ENCODE measurements around the gene RAP1GAP.

RAP1GAP gene

GRCh38 chr1:21608798-21609197 lies 60.4 kb downstream of the RAP1GAP start:
- no peak for DNase-seq (ENCODE audit: low read depth)

DNA sequence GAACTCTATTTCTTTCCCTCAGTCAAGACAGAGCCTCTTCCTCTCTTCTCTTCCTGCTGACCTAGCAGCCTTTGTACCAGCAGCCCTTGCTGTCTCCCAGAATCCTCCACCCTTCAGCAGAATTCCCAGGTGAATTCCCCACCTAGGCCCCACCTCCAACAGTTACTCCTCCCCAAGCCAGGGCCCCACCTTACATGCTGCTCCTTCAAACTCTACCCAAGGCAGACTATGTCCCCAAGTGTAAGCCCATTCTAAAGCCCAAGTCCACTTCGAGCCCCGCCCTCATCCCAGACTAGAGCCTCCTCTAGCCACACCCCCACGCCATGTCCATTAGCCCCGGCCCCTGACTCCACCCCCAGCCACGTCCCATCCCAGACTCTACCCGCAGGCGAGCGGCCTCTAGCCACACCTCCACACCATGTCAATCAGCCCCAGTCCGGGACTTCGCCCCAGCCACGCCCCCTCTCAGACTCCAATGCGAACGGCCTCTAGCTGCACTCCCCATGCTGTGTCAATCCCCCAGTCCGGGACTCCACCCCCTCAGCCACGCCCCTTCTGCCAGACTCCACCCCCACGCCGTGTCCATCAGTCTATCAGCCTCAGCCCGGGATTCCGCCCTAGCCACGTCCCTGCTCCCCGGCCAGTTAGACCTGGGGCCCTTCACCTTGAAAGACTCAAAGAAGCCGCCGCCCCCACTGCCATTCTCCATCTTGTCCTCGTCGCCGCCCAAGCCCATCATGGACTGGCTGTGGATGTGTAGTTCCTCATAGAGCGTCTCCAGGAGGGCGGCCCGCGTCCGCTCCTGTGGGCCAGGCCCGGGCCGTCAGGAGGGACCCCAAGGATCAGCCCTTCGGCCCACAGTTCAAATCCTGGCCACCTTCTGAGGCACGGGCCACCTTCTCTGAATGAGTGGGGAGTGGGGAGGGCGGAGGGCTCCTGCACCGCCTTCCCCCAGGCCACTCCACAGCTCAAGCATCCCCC lies 61.3 kb downstream of the RAP1GAP start:
- DNase-seq (ENCODE audit: low read depth): no peak

DNA sequence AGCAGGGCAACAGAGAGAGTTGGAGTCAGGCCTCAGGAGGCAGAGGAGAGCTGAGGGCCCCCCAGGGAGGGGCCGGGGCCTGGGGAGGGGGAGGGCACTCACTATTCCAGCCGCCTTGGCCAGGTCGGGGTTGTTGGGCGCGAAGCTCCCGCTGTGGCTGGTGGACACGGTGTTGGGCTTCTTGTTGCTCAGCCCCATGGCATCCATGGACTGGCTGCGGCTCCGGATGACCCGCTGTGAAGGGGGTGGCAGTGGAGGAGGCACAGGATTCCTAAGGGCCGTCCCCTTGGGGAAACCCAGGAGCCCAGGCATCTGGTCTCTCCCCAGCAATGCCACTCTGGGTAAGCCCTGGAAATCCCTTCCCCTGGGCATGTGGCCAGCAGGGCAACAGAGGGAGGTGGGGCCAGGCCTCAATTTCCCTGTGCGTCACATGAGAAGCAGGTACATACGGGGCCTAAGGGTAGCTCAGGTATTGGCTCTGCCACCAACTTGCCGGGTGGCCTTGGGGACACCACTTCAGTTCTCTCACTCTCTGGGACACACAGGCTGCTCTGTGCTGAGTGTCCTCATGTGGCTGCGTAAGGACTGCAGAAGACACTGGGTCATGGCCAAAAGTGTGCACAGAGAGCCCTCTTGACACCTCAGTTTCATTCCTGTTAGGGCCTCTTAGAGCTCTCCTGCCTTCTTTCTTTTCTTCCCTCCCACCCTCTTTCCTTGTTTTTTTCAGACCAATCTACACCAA lies 63.0 kb downstream of the RAP1GAP start:
- DNase-seq (ENCODE audit: low read depth): no peak

GRCh38 chr1:21605012-21605715 lies 64.0 kb downstream of the RAP1GAP start:
- no peak for DNase-seq (ENCODE audit: low read depth)

GRCh38 chr1:21604208-21604957 lies 64.8 kb downstream of the RAP1GAP start:
- no peak for DNase-seq (ENCODE audit: low read depth)

DNA sequence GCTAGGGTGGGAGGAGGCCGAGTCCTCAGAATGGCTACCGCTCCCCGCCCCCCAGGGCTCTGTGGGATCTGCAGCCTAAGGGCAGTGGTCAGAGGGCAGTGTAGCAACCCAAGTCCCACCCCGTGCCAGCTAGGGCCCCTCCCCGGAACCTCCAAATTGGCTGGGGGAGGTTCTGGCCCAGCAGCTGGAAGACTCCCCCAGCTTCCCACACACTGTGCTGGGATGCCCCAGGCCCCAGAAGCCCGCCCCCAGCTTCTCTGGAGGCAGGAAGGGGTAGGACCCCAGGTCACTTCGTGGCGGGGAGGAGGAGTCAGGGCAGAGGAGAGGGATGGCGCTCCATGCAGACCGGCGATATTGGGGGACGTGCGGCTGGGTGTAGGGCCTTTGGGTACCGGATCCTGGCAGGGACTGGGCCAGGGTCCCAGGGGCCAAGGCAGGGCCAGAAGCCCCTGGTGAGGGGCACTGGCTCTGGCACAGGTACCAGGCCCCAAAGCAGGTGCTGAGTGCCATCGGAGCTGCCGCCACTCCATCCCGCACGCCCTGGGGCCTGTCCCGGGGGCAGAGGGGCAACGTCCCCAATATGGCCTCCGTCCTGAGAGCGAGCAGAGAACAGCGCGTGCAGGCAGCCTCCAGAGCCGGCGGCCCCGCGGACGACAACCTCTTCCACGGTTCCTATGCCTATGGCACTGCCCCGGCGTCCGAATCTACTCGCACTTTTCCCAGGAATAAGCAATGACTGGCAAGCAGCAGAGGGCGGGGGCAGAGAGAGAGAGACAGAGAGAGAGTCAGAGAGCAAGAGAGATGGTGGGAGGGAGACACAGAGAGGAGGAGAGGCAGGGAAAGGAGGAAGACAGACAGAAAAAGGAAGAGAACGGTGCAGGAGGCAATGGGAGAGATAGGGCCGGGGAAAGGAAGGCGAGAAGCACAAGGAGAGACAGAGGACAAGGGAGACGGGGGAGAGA lies 65.7 kb downstream of the RAP1GAP start:
- DNase-seq (ENCODE audit: low read depth): no peak

DNA sequence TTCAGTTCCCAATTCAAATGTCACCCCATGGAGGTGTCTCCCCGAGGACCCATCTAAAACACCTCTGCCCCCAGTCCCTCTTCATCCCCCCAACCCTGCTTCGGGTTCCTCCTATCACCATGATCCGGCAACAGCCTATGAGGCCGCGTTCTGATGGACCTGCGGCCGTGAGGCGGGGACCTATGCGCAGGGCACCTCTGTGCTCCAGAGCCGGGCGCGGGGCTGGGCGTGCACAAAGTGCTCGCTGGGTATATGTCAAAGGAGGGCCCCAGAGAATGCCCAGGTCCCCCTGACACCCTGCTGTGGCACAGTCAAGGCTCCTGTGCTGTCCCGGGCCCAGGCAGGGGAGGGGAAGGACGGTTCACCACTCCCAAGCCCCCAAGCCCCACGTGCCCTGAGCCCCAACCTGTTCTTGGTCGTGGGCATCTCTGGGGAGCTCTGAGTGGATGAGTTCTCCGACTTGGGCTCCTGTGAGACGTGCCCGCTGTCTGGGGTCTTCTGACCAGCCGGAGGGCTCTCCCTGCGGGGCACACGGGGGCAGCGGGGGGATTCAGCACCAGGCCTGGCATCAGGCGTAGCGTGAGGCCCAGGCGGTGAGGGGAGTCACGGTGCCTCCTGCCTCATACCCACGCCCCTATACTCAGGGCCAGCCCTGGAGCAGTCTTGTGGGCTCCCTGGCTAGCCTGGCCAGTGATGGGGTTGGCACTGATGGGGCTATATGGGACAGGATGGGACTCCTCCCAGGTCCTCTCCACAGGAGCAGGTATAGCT lies 67.7 kb downstream of the RAP1GAP start:
- no peak for DNase-seq (ENCODE audit: low read depth)

GRCh38 chr1:21599402-21599801 lies 69.8 kb downstream of the RAP1GAP start:
- no peak for DNase-seq (ENCODE audit: low read depth)

- DNase-seq (ENCODE audit: low read depth): no peak
Observed at GRCh38 chr1:21598904-21599303, 70.3 kb downstream of the RAP1GAP start.

- DNase-seq (ENCODE audit: low read depth): no peak
Observed at GRCh38 chr1:21598417-21598816, 70.7 kb downstream of the RAP1GAP start.

GRCh38 chr1:21597753-21598152 lies 71.4 kb downstream of the RAP1GAP start:
- no peak for DNase-seq (ENCODE audit: low read depth)

DNA sequence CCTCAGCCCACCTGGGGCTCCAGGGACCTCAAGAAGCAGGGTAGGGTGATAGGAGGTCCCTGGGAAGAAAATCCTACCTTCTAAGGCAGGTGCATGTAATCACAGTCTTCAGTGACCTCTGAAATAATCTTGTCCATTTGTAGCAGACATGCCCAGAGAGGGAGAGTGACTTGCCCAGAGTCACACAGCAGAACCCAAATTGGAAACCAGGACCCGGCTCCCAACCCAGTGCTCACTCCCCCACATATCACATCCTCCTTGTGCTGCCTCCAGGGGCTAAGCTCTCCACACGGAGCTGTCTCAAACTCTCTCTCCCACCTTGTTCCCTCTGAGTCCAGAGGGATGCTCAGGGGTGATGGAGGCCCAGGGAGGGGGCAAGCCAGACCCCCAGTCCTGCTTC lies 72.5 kb downstream of the RAP1GAP start:
- no peak for DNase-seq (ENCODE audit: low read depth)

DNA sequence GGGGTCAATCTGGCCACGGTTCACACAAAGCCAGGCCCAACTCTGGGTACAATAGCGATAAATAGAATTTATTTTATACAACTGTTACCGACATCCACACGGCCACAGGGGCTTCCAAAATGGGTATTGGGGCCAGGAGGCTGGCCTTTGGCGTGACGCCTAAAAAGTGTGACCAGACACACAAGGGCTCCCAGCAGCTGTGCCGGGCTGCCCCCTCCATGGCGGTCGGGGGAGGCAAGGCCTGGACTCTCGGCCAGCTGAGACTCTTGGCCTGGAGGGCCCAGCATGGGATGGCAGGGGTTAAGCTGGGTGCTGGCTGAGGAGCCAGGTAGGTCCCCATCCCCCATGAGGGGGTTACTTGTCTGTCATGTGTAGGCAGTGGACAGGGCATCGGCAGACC lies 73.0 kb downstream of the RAP1GAP start:
- no peak for DNase-seq (ENCODE audit: low read depth)

DNA sequence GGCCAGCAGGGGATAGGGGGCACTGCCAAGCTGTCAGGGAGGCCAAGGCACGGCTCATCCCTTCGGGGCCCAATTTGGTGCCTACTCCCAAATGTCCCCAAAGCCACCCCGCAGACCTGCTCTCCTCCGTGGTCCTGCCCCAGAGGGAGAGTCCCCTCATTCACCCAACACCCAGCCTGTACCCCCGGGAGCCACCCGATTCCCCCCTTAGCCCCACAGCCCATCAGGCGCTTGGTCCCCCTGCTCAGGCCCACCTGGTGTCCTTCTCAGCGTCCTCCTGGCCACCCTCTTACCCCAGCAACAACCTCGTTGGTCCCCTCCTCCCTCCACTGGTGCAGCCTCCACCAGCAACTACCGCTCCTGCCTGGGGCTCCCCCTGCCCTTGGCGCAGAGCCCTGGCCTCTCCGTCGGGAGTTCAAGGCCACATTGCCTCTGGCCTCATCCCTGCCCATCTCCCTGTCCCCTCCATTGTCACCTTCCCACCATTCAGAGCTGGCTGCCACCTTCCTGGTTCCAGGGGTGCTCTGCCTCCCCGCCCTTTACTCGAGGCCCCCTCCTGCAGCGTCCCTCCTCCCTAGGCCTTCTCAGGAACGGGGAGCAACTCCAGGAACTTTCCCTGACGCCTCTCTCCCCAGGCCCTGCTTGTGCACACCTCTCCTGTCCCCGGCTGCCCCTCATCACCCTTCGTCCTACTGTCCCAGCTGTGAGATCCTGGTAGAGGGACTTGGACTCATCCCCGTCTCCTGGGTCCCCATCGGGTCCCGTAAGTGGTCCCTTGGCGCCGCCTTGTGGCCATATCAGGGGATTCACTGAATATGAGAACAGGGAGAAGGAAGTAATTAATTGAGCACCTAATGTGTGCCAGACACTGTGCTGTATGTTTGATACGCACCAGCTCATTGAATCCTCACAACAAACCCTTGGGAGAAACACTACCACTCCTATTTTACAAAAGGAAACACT lies 73.9 kb downstream of the RAP1GAP start:
- DNase-seq (ENCODE audit: low read depth): no peak

DNA sequence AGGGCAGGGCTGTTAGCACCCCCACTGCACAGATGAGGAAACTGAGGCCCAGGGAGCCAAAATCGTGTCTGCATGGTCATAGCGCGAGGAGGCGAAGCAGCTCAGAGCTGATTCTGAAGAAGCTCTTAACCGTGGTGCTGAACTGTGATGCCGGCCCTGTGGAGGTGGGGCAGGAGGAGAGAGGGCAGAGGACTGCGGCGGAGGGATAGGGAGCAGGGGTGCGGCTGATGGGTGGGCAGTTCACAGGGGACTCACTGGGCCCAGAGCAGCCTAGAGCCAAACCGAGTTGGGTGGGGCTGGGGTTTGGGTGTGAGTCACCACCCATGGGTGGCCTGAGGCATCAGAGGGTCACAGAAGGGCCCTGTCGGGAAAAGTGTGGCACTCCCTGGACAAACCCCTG lies 74.7 kb downstream of the RAP1GAP start:
- no peak for DNase-seq (ENCODE audit: low read depth)

DNA sequence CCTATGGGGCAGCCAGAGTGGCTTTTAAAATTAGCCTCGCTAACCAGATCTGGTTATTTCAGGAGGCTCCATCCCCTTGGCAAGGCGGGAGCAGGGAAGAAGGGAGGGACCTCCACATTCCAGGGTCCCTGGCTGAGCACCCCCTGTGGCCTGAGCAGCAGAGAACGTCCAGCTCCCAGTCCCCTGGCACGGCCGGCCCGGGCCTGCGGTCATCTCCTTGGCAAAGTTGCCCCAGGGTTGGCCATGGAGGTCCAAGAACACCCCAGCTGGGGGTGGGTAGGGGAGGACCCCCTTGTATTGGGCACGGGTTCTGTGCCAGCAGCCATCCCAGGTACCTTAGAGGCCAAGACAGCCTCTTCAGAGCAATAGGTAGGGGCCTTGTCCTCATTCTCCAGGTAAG lies 75.9 kb downstream of the RAP1GAP start:
- DNase-seq (ENCODE audit: low read depth): no peak

GRCh38 chr1:21592086-21592865 lies 76.9 kb downstream of the RAP1GAP start:
- no peak for DNase-seq (ENCODE audit: low read depth)

DNA sequence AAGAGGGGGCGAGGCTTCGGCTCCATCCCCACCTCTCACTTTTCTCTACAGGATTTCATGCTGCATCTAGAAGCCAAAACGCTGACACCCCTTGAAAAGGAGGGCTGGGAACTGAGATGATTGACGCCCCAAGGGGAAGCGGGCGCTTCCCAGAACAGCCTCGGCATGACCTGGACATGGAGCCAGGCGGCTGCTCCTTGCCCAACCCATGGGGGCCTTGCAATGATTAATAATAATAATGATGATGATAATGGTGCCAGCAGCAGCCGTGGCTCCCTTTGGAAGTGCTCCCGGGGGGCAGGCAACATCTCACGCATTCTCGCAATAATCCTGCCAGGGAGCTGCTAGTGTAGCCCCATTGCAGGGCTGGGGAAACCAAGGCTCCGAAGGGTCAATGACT lies 78.2 kb downstream of the RAP1GAP start:
- DNase-seq (ENCODE audit: low read depth): no peak
